Ovary (tissue), 3 donors: Measurements from ENCODE around the gene KCND2.

Source experiments
- EP300 ChIP-seq: sonication (generic); formaldehyde crosslinking; IDR thresholded peaks from one replicate; pipeline ENCODE4 v1.6.1; 2017; ENCODE audit warnings: antibody characterized with exemption
- POLR2A ChIP-seq: fragments of 450-650 bp; IDR thresholded peaks from one replicate; pipeline ENCODE4 v1.6.1; 2017; ENCODE audit warnings: antibody characterized with exemption, mild to moderate bottlenecking, moderate library complexity
- TF ChIP-seq, protein P1 (sequence below), 3 donors: fragments of 450-650 bp in 2 of 3; fragments of 200-600 bp in 1 of 3; IDR thresholded peaks; one replicate each; pipeline versions ENCODE4 v1.5.1 to v1.8.0; 2016 to 2022; ENCODE audit warnings: antibody characterized with exemption in 3 of 3, mild to moderate bottlenecking in 1 of 3
- donor health status: DM: no; HTN: no; CAD: no.

DNA sequence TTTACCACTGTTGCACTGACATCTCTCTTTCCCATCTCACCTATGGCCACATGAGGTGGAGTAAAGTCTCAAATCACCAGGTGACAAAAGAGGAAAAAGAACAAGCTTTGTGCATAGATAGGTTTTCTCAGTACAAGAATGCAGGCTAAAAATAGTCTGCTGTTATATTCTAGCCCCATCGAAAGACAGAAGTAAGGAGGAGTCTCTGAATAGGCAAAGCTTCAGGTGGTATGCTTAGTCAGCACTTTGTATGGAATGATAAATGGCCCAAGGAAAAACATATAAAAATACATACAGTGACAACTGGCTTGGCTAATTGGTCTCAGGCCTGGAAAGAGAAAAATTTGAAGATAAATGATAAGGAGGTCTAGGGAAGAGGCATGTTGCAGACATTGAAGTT lies 39.6 kb upstream of the KCND2 start:
- TF ChIP-seq, protein P1, sequence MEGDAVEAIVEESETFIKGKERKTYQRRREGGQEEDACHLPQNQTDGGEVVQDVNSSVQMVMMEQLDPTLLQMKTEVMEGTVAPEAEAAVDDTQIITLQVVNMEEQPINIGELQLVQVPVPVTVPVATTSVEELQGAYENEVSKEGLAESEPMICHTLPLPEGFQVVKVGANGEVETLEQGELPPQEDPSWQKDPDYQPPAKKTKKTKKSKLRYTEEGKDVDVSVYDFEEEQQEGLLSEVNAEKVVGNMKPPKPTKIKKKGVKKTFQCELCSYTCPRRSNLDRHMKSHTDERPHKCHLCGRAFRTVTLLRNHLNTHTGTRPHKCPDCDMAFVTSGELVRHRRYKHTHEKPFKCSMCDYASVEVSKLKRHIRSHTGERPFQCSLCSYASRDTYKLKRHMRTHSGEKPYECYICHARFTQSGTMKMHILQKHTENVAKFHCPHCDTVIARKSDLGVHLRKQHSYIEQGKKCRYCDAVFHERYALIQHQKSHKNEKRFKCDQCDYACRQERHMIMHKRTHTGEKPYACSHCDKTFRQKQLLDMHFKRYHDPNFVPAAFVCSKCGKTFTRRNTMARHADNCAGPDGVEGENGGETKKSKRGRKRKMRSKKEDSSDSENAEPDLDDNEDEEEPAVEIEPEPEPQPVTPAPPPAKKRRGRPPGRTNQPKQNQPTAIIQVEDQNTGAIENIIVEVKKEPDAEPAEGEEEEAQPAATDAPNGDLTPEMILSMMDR (IDR thresholded peaks at IDR 0.05) = no peak
- TF ChIP-seq POLR2A = no peak
- no peak for TF ChIP-seq EP300
